ENCODE measurements around the gene VAV1. TPM values are rescaled to one million over a fixed set of nuclear protein-coding genes. Genes with fewer than 3 reads are reported as not detected.

VAV1 gene
- total and polyA plus RNA-seq, 2 of the 13 experiments (the other 11 are each of a cell fraction or from before 2014, with no cell fraction given): not detected

- H3K79me2 ChIP-seq (ENCODE audit: insufficient read depth, low read length): no peaks in the 10 kb centered on the region
- BruUV-seq (replicated peaks): no TSS peak
- no peaks in the 10 kb centered on the region for H3K9me3 ChIP-seq (ENCODE audit: low read length)
- ChIA-PET POLR2A (no interaction called here), CTCF (ENCODE audit: low intra/inter-chr PET ratio, low total read pairs) (no interaction called here)
- no peaks in the 10 kb centered on the region for H3K4me1 ChIP-seq (ENCODE audit: insufficient read depth, low read length)
- in situ Hi-C loops (cut with HindIII; ENCODE audit: extremely low pct_ligation_motif_present, low pct_unique_long_range_greater_than_20kb): no loop called here
- H4K20me1 ChIP-seq (ENCODE audit: insufficient read depth, low read length): no peaks in the 10 kb centered on the region
- intact Hi-C loops (cut with micrococcal nuclease; ENCODE audit: unreplicated experiment): no loop called here
- DNase-seq (ENCODE audit: low spot score) (no peak), ATAC-seq (no peak), FAIRE-seq (no peak)
- TF ChIP-seq ZNF44 (CRISPR knock-in tag; IDR thresholded peaks at IDR 0.05) (no peak), ZNF343 (CRISPR knock-in tag; IDR thresholded peaks at IDR 0.05) (no peak), ZNF691 (CRISPR knock-in tag; IDR thresholded peaks at IDR 0.05; ENCODE audit: borderline replicate concordance, low read depth) (no peak), ZNF253 (CRISPR knock-in tag; IDR thresholded peaks at IDR 0.05; ENCODE audit: borderline replicate concordance) (no peak), ZNF430 (CRISPR knock-in tag; IDR thresholded peaks at IDR 0.05) (no peak), GLI4 (CRISPR knock-in tag; IDR thresholded peaks at IDR 0.05; ENCODE audit: borderline replicate concordance) (no peak), HNF4G (IDR thresholded peaks at IDR 0.05; ENCODE audit: borderline replicate concordance, low read depth, low read length) (no peak), HNF4G (CRISPR knock-in tag; IDR thresholded peaks at IDR 0.05; ENCODE audit: borderline replicate concordance, low read depth) (no peak), TSC22D2 (CRISPR knock-in tag; IDR thresholded peaks at IDR 0.05; ENCODE audit: borderline replicate concordance) (no peak), NFYC (CRISPR knock-in tag; IDR thresholded peaks at IDR 0.05) (no peak), BRD4 (CRISPR knock-in tag; IDR thresholded peaks at IDR 0.05) (no peak), ZMAT5 (CRISPR knock-in tag; IDR thresholded peaks at IDR 0.05; ENCODE audit: borderline replicate concordance, low read depth) (no peak), RBFOX2 (IDR thresholded peaks at IDR 0.05; ENCODE audit: low read depth, low read length) (no peak), ZNF383 (CRISPR knock-in tag; IDR thresholded peaks at IDR 0.05; ENCODE audit: borderline replicate concordance) (no peak)
- H3K4me2 ChIP-seq (ENCODE audit: low read depth, low read length): no peak overlapping the region
- no peaks in the 10 kb centered on the region for H3K36me3 ChIP-seq (replicated peaks in 1 of 2; ENCODE audit: control insufficient read depth in 1 of 2, insufficient read depth in 2 of 2, low read length in 2 of 2)
- no peak overlapping the region for H3K27ac ChIP-seq (ENCODE audit: extremely low read length, insufficient read depth, low read length)
- peaks cover 0 to 3% of the 10 kb centered on the region in 2 experiments; a peak in 2 of 5 replicates for H3K27me3 ChIP-seq (ENCODE audit: control insufficient read depth in 1 of 2, insufficient read depth in 2 of 2, low read length in 2 of 2)
- H3K9ac ChIP-seq (ENCODE audit: insufficient read depth, low read depth, low read length): no peak overlapping the region
- H3K4me3 ChIP-seq (replicated peaks in 1 of 3; ENCODE audit: insufficient read depth in 1 of 3, low read depth in 2 of 3, low read length in 3 of 3): no peak overlapping the region
- 90% methylated on average over 4 of the region's 4 CpGs for WGBS (ENCODE audit: low lambda C conversion rate)
- H2AFZ ChIP-seq (ENCODE audit: low read length): no peak overlapping the region
Observed at GRCh38 chr19:6787393-6787792, 14.9 kb downstream of the VAV1 start.
